MCF 10A (cell line): ENCODE measurements around the gene ECHS1. TPM values are rescaled to one million over a fixed set of nuclear protein-coding genes. Genes with fewer than 3 reads are reported as not detected.

Experiments used
- BruUV-seq: library from RNA; stranded (reverse); fragments of 400-500 nt; replicated peaks from 2 replicates; lab custom pipeline; 2021; lab: Mats Ljungman, UMichigan
- CTCF ChIA-PET: fragments of 300-600 bp; sonication (Branson Sonifier 250); formaldehyde crosslinking; extraction: SDS; loops from one replicate; lab custom pipeline; 2021; ENCODE audit warnings: antibody characterized with exemption, inconsistent platforms; lab: Yijun Ruan, JAX
- POLR2A ChIA-PET: fragments of 300-600, 350-650 bp; sonication (Branson Sonifier 250); formaldehyde crosslinking; extraction: SDS; loops from one replicate; lab custom pipeline; 2020; ENCODE audit warnings: antibody characterized with exemption, inconsistent platforms; lab: Yijun Ruan, JAX
- DNase-seq: peaks from one replicate; pipeline ENCODE4 v3.0.0-alpha.2; 2018; ENCODE audit not compliant: unreplicated experiment
- H3K27ac Mint-ChIP-seq: one replicate; pipeline ENCODE4 v1.8.0; 2022; ENCODE audit warnings: mild to moderate bottlenecking, low read depth, mixed read lengths; ENCODE audit not compliant: unreplicated experiment
- H3K27me3 Mint-ChIP-seq: one replicate; pipeline ENCODE4 v1.8.0; 2022; ENCODE audit warnings: mixed read lengths; ENCODE audit not compliant: insufficient read depth, unreplicated experiment
- H3K36me3 Mint-ChIP-seq: one replicate; pipeline ENCODE4 v1.8.0; 2022; ENCODE audit warnings: mild to moderate bottlenecking, moderate library complexity, mixed read lengths; ENCODE audit not compliant: insufficient read depth, unreplicated experiment
- H3K4me1 Mint-ChIP-seq: one replicate; pipeline ENCODE4 v1.8.0; 2022; ENCODE audit warnings: mixed read lengths; ENCODE audit not compliant: insufficient read depth, unreplicated experiment
- H3K4me3 Mint-ChIP-seq: one replicate; pipeline ENCODE4 v1.8.0; 2022; ENCODE audit warnings: mild to moderate bottlenecking, moderate library complexity, mixed read lengths; ENCODE audit not compliant: unreplicated experiment
- H3K9me3 Mint-ChIP-seq: one replicate; pipeline ENCODE4 v1.8.0; 2022; ENCODE audit warnings: mixed read lengths; ENCODE audit not compliant: unreplicated experiment
- intact Hi-C: fragments of 100-400 bp; cut with micrococcal nuclease; formaldehyde crosslinking; loops from 2 replicates; pipeline ENCODE4 v1.14.1; 2022
- total RNA-seq: library from RNA; stranded (reverse); gene quantifications from 2 replicates; pipeline ENCODE4 v1.2.3, GENCODE V29; 2022
- TF ChIP-seq, protein P1 (sequence below): fragments of 200-600 bp; IDR thresholded peaks from one replicate; pipeline ENCODE4 v1.8.0; 2022; ENCODE audit warnings: antibody characterized with exemption, mild to moderate bottlenecking; ENCODE audit not compliant: unreplicated experiment

The ECHS1 gene
- total RNA-seq, 1 experiment from 2014 or later, result 82.7 TPM

DNA sequence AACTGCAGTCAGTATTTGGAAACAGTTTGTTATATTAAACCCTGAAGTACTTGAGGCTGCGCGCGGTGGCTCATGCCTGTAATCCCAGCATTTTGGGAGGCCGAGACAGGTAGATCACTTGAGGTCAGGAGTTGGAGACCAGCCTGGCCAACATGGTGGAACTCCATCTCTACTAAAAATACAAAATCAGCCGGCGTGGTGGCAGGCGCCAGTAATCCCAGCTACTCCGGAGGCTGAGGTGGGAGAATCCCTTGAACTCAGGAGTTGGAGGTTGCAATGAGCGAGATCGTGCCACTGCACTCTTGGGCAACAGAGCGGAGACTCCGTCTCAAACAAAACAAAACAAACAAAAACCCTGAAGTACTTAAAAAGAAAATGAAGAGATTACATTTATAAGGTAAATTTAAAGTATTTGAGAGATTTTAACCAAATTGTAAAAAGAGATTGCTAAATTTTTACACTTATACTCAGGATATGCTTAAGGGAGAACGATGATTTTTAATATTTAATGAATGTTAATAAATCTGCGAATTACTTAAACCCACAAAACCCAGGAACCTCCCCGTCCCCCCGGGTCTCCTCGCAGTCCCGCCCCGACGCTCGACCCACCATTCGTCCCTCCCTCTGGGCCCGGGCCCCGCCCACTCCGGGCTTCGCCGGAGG is 20.4 kb upstream of the ECHS1 start:
- Mint-ChIP-seq H3K4me1 (no peaks in the 10 kb centered on the region), H3K27ac (peak overlapping the region; percentile 95), H3K36me3 (peaks cover 15% of the 10 kb centered on the region), H3K9me3 (no peaks in the 10 kb centered on the region), H3K4me3 (peak overlapping the region; percentile 90), H3K27me3 (no peaks in the 10 kb centered on the region)
- intact Hi-C loops, result loop anchor here (10.0 kb wide), 1 partner anchor 69 kb away; no protein-coding TSS in a partner anchor
- ChIA-PET CTCF (interaction anchor here (0.7 kb wide), 1 partner anchor 70 kb away, joined by 3 read pairs; no protein-coding TSS in a partner anchor), POLR2A (interaction anchor here (0.7 to 3.3 kb wide), 6 partner anchors 8 to 20 kb away, joined by 3 to 11 read pairs (median 6); partner anchors contain the start of genes ECHS1 and PAOX)
- no TSS peak for BruUV-seq
- DNase-seq, result no peak
- TF ChIP-seq, protein P1, sequence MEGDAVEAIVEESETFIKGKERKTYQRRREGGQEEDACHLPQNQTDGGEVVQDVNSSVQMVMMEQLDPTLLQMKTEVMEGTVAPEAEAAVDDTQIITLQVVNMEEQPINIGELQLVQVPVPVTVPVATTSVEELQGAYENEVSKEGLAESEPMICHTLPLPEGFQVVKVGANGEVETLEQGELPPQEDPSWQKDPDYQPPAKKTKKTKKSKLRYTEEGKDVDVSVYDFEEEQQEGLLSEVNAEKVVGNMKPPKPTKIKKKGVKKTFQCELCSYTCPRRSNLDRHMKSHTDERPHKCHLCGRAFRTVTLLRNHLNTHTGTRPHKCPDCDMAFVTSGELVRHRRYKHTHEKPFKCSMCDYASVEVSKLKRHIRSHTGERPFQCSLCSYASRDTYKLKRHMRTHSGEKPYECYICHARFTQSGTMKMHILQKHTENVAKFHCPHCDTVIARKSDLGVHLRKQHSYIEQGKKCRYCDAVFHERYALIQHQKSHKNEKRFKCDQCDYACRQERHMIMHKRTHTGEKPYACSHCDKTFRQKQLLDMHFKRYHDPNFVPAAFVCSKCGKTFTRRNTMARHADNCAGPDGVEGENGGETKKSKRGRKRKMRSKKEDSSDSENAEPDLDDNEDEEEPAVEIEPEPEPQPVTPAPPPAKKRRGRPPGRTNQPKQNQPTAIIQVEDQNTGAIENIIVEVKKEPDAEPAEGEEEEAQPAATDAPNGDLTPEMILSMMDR, result no peak

DNA sequence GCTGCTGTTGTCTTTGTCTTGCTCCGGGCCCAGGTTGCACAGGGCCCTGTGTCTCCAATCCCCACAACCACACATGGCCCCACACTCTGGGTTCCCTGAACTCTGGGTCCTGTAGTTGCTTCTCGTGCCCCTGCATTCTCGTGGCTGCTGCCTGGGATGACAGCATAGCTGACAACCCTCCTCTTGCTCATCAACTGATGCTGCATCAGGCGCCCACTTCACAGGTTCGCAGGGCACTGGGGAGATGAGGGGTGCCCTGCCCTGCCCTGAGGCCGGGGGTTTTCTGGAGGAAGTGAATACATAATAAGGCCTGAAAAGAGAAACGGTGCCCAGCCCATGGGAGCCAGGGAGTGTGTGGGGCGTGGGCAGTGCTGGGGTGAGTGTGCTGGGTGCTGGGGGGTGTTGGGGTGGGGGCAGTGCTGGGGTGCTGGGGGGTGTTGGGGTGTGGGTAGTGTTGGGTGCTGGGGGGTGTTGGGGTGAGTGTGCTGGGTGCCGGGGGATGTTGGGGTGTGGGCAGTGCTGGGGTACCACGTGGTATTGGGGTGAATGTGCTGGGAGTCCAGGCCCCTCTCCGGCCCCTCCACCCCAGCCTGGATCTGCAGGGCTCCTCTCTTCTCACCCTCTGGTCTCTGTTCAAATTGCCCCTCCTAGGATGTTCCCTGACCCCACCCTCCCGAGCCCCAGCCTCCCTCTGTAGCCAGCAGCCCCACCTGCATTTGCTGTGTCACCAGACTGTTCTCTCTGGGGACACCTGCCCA is 18.8 kb upstream of the ECHS1 start:
- no TSS peak for BruUV-seq
- no peak for DNase-seq
- intact Hi-C loops, result loop anchor here (10.0 kb wide), 1 partner anchor 67 kb away; no protein-coding TSS in a partner anchor
- POLR2A ChIA-PET, result interaction anchor here (3.3 kb wide), 1 partner anchor 19 kb away, joined by 9 read pairs; the partner anchor contains the start of gene ECHS1
- no peak overlapping the region for H3K4me3 Mint-ChIP-seq
- TF ChIP-seq, protein P1, result no peak
- CTCF ChIA-PET, result interaction anchor here (0.9 kb wide), 1 partner anchor 62 kb away, joined by 4 read pairs; no protein-coding TSS in a partner anchor
- H3K4me1 Mint-ChIP-seq, result no peaks in the 10 kb centered on the region
- no peak overlapping the region for H3K27ac Mint-ChIP-seq
- no peaks in the 10 kb centered on the region for H3K9me3 Mint-ChIP-seq
- H3K36me3 Mint-ChIP-seq, result peaks cover under 1% of the 10 kb centered on the region
- no peaks in the 10 kb centered on the region for H3K27me3 Mint-ChIP-seq

DNA sequence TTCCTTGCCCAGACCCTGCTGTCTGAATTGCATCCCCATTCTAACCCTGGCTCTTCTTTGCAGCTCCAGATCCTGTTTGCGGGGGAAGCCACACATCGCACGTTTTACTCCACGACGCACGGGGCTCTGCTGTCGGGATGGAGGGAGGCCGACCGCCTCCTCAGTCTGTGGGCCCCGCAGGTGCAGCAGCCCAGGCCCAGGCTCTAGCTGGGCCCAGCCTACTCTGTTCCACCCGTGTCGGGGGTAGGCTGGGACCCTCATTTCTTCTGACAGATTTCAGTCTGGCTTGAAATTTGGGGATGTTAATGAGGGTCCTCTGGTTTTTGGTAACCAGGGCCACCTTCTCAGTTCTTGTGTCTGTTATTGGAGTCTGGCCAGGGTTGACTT is 18.1 kb upstream of the ECHS1 start:
- TF ChIP-seq, protein P1, result no peak
- intact Hi-C loops, result loop anchor here (10.0 kb wide), 1 partner anchor 66 kb away; no protein-coding TSS in a partner anchor
- Mint-ChIP-seq H3K9me3 (no peaks in the 10 kb centered on the region), H3K27ac (peak overlapping the region; percentile 35), H3K27me3 (no peaks in the 10 kb centered on the region), H3K36me3 (no peaks in the 10 kb centered on the region), H3K4me1 (no peaks in the 10 kb centered on the region), H3K4me3 (no peak overlapping the region)
- no TSS peak for BruUV-seq
- CTCF ChIA-PET, result interaction anchor here (0.9 kb wide), 1 partner anchor 61 kb away, joined by 4 read pairs; no protein-coding TSS in a partner anchor
- POLR2A ChIA-PET, result interaction anchor here (1.1 to 3.3 kb wide), 3 partner anchors 13 to 83 kb away, joined by 3 to 9 read pairs (median 5); partner anchors contain the start of gene ECHS1
- no peak for DNase-seq
